Natural killer cell (primary cell): ENCODE data around the gene ZSWIM1. TPM values are rescaled to one million over a fixed set of nuclear protein-coding genes. Genes with fewer than 3 reads are reported as not detected.

Experiments used
- ATAC-seq, 3 donors: fragments of 150-1000 bp in 2 of 3; fragments of 200-7000 bp in 1 of 3; cut with Tn5 transposase; 1 replicate in 1 of 3; 2 replicates in 2 of 3; pipeline ENCODE4 v1.10.0; 2021; ENCODE audit warnings: mild to moderate bottlenecking in 2 of 3, moderate library complexity in 2 of 3
- DNase-seq, 2 donors: peaks; one replicate each; pipeline versions ENCODE4 v3.0.0 to v3.0.0-alpha.2; 2013 to 2021; ENCODE audit warnings: mixed read lengths in 1 of 2
- H3K27ac ChIP-seq: one replicate; pipeline ENCODE4 v1.5.1; 2013; ENCODE audit warnings: mild to moderate bottlenecking, low read length
- H3K27me3 ChIP-seq: one replicate; pipeline ENCODE4 v1.6.1; 2013; ENCODE audit warnings: low read length; ENCODE audit not compliant: control insufficient read depth, insufficient read depth
- H3K36me3 ChIP-seq: one replicate; pipeline ENCODE4 v1.6.1; 2013; ENCODE audit warnings: low read length; ENCODE audit not compliant: control insufficient read depth, insufficient read depth
- H3K4me1 ChIP-seq: one replicate; pipeline ENCODE4 v1.6.1; 2013; ENCODE audit warnings: low read length; ENCODE audit not compliant: control insufficient read depth, insufficient read depth
- H3K4me3 ChIP-seq: one replicate; pipeline ENCODE4 v1.5.1; 2013; ENCODE audit warnings: low read length
- H3K9me3 ChIP-seq: one replicate; pipeline ENCODE4 v1.6.1; 2013; ENCODE audit warnings: low read length; ENCODE audit not compliant: control insufficient read depth, insufficient read depth
- H3K27ac Mint-ChIP-seq, 2 donors: one replicate each; pipeline ENCODE4 v1.8.0; 2022; ENCODE audit warnings: mild to moderate bottlenecking in 2 of 2, mixed read lengths in 2 of 2, moderate library complexity in 1 of 2
- H3K27me3 Mint-ChIP-seq, 2 donors: one replicate each; pipeline ENCODE4 v1.8.0; 2022; ENCODE audit warnings: low read depth in 2 of 2, mixed read lengths in 2 of 2
- H3K36me3 Mint-ChIP-seq: one replicate; pipeline ENCODE4 v1.8.0; 2022; ENCODE audit warnings: mixed read lengths
- H3K4me1 Mint-ChIP-seq, 2 donors: one replicate each; pipeline ENCODE4 v1.8.0; 2022; ENCODE audit warnings: mixed read lengths in 2 of 2
- H3K4me3 Mint-ChIP-seq: one replicate; pipeline ENCODE4 v1.8.0; 2022; ENCODE audit warnings: mild to moderate bottlenecking, moderate library complexity, mixed read lengths
- H3K9me3 Mint-ChIP-seq, 2 donors: one replicate each; pipeline ENCODE4 v1.8.0; 2022; ENCODE audit warnings: mixed read lengths in 2 of 2
- WGBS: methylation state at CpG from one replicate; pipeline ENCODE4 v1.1.7; 2013; ENCODE audit warnings: missing lambda C conversion rate; ENCODE audit not compliant: insufficient coverage; 5-methylcytosine and 5-hydroxymethylcytosine counted together
- intact Hi-C: fragments of 100-400 bp; cut with micrococcal nuclease; formaldehyde crosslinking; loops from one replicate; pipeline ENCODE4 v1.14.2; 2022
- total RNA-seq, 4 donors: library from RNA; stranded (reverse); fragments of 120-200 nt in 1 of 4; gene quantifications; one replicate each; pipeline versions ENCODE4 v1.2.3 to v1.2.4, GENCODE V29; 2013 to 2022
- TF ChIP-seq, protein P1 (sequence below): fragments of 200-600 bp; IDR thresholded peaks from one replicate; pipeline ENCODE4 v1.8.0; 2022; ENCODE audit warnings: antibody characterized with exemption

Gene ZSWIM1
- total RNA-seq, 3 donors from 2014 or later (not counting 1 experiment from before 2014, with no cell fraction given), result 0.59 to 2.4 (median 0.89) TPM

DNA sequence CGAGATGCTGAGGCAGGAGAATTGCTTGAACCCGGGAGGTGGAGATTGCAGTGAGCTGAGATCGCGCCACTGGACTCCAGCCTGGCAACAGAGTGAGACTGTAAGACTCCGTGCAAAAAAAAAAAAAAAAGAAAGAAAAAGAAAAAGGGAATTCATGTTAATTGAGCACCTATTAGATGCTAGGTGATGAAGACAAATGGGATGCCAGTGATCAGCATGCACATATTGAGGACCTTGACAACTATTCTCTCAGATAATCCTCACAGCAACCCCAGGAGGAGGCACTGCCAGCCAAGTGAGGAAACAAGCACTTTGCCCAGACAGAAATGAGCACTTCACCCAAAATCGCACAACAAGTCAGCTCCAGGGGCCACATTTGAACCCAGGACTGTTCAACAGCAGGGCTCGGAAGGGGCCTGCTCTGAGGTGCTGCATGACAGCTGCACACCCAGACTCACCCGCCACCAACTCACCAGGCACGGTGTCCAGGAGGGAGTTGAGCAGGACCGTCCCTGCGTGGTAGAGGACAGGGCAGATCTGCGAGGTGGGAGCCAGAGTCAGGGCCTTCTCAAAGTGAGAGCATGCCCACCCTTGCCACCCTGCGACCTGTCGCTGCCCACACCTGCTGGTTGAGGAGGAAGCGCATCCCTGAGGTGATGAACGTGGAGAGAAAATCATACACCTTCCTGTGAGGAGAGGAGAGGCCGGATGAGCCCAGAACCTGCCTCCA lies 26.4 kb downstream of the ZSWIM1 start:
- Mint-ChIP-seq H3K4me1 (peaks cover 9 to 16% of the 10 kb centered on the region in 2 donors), H3K27ac (no peak overlapping the region)

DNA sequence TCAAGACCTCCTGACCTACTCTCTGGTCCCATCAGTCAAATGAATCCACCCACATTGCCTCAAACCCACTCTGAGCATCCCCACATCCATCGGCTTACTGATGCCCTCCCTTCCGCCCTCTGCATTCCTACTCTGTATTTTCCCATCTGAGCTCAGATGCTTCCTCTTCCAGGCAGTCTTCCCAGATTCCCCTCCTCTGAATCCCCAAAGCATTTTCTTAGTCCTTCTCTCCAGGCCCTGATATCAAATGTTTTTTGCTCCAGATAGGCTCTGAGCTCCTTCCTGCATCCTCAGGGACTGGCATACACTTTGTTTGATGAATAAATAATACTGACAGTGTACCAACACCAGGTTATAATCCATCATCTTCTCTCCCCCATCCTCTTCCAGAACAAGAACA lies 27.1 kb downstream of the ZSWIM1 start:
- Mint-ChIP-seq H3K4me1 (peaks cover 9 to 16% of the 10 kb centered on the region in 2 donors), H3K4me3 (no peak overlapping the region), H3K27ac (no peak overlapping the region), H3K36me3 (no peaks in the 10 kb centered on the region), H3K9me3 (no peaks in the 10 kb centered on the region), H3K27me3 (no peaks in the 10 kb centered on the region)
- intact Hi-C loops, result no loop called here
- Histone ChIP-seq H3K36me3 (no peaks in the 10 kb centered on the region), H3K9me3 (no peaks in the 10 kb centered on the region), H3K27ac (no peak overlapping the region), H3K4me3 (no peak overlapping the region), H3K27me3 (peaks cover 8% of the 10 kb centered on the region), H3K4me1 (peaks cover 23% of the 10 kb centered on the region)
- ATAC-seq (no peak), DNase-seq (no peak)
- 100% methylated on average over 2 of the region's 2 CpGs for WGBS
- TF ChIP-seq, protein P1, sequence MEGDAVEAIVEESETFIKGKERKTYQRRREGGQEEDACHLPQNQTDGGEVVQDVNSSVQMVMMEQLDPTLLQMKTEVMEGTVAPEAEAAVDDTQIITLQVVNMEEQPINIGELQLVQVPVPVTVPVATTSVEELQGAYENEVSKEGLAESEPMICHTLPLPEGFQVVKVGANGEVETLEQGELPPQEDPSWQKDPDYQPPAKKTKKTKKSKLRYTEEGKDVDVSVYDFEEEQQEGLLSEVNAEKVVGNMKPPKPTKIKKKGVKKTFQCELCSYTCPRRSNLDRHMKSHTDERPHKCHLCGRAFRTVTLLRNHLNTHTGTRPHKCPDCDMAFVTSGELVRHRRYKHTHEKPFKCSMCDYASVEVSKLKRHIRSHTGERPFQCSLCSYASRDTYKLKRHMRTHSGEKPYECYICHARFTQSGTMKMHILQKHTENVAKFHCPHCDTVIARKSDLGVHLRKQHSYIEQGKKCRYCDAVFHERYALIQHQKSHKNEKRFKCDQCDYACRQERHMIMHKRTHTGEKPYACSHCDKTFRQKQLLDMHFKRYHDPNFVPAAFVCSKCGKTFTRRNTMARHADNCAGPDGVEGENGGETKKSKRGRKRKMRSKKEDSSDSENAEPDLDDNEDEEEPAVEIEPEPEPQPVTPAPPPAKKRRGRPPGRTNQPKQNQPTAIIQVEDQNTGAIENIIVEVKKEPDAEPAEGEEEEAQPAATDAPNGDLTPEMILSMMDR, result no peak

More for the DNA sequence above, 26.4 kb downstream of the ZSWIM1 start:
- Mint-ChIP-seq H3K4me3 (no peak overlapping the region), H3K9me3 (no peaks in the 10 kb centered on the region), H3K27me3 (no peaks in the 10 kb centered on the region), H3K36me3 (no peaks in the 10 kb centered on the region)
- Histone ChIP-seq H3K36me3 (no peaks in the 10 kb centered on the region), H3K27me3 (peaks cover 6% of the 10 kb centered on the region), H3K4me3 (no peak overlapping the region), H3K4me1 (peaks cover 21% of the 10 kb centered on the region), H3K9me3 (no peaks in the 10 kb centered on the region), H3K27ac (no peak overlapping the region)
- DNase-seq, result no peak
- no peak for ATAC-seq
- 96% methylated on average over 17 of the region's 17 CpGs for WGBS
- TF ChIP-seq, protein P1, result no peak
- intact Hi-C loops, result no loop called here

DNA sequence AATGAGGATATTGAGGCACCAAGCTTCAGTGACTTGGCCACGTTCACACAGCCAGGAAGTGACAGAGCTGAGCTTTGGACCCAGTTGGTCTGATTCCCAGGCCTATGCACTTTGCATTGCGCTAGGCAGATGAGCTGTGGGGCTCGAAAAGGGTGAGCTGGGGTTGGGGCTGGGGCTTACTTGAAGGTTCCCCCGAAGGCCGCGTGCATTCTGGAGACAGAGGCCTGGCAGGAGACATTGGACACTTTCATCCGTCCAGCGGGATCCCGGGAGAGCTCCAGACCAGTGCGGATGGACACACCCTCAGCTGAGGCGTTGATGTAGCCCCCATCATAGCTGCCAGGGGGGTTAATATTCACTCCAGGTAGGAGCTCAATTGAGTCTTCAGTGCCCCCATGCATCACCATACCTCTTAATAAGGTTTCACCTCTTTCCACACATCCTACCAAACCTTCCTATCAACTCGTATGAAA lies 28.3 kb downstream of the ZSWIM1 start:
- ATAC-seq, result no peak
- Histone ChIP-seq H3K4me1 (peaks cover 23% of the 10 kb centered on the region), H3K27ac (no peak overlapping the region), H3K9me3 (no peaks in the 10 kb centered on the region), H3K4me3 (no peak overlapping the region), H3K36me3 (no peaks in the 10 kb centered on the region), H3K27me3 (peaks cover 8% of the 10 kb centered on the region)
- Mint-ChIP-seq H3K36me3 (no peaks in the 10 kb centered on the region), H3K27ac (peak overlapping the region in 1 of 2 donors; percentile 73), H3K4me3 (no peak overlapping the region), H3K4me1 (peaks cover 9 to 16% of the 10 kb centered on the region in 2 donors), H3K27me3 (peaks cover 0 to 2% of the 10 kb centered on the region in 2 donors), H3K9me3 (no peaks in the 10 kb centered on the region)
- intact Hi-C loops, result no loop called here
- DNase-seq, result no peak
- WGBS, result 95% methylated on average over 12 of the region's 12 CpGs
- TF ChIP-seq, protein P1, result no peak
